NCI-H1436 treated with DMSO at 0.1 percent for 48 hours (cell line): ENCODE measurements around the gene HSPA12B.

Source experiments
- DNase-seq: peaks from one replicate; lab custom pipeline; 2025; lab: John Stamatoyannopoulos, UW

The HSPA12B gene

GRCh38 chr20:3729811-3730540, 2.5 kb upstream of the HSPA12B start:
- DNase-seq: no peak

GRCh38 chr20:3730803-3731672, 1.4 kb upstream of the HSPA12B start:
- DNase-seq: no peak

- no peak for DNase-seq
Observed at GRCh38 chr20:3731944-3732326, 550 bp upstream of the HSPA12B start.

DNA sequence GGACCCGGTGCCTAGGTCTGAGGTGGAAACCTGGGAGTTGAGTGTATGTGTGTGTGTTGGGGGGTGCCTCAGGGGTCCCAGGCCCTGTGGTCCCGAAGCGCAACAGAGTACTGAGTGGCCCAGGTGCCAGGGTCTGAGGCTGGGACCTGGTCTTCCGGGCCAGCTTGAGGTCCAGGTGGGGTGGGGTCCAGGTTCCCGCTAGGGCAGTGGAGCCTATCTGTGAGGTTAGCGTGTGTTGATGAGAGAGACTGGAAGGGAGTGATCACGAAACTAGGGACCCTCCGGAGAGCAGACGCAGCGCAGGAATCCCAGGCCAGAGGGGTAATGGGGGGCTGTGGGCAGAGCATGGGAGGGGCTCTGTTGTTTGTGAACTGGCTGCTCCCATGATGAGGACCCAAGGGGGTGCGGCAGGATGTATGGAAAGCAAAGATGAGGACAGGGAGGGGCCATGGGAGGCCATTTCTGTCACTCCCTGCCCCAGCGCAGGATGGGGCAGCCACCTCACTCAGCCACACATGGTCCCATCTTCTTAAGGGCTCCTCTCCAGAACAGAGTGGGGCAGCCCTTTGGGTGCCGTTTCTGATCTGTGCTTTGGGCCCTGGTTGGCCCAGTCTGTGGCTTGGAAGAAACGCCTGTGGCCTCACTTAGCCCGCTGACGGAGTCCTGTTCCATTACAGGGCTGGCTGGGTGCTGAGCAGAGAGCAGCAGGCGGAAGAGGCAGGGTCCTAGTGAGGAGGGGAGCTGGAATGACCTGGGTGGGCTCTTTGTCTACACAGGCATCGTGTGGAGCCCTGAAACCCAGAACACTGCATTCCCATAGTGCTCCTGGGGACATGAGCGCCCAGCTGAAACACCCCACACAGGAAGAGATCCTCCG, 872 bp downstream of the HSPA12B start:
- DNase-seq: no peak

DNA sequence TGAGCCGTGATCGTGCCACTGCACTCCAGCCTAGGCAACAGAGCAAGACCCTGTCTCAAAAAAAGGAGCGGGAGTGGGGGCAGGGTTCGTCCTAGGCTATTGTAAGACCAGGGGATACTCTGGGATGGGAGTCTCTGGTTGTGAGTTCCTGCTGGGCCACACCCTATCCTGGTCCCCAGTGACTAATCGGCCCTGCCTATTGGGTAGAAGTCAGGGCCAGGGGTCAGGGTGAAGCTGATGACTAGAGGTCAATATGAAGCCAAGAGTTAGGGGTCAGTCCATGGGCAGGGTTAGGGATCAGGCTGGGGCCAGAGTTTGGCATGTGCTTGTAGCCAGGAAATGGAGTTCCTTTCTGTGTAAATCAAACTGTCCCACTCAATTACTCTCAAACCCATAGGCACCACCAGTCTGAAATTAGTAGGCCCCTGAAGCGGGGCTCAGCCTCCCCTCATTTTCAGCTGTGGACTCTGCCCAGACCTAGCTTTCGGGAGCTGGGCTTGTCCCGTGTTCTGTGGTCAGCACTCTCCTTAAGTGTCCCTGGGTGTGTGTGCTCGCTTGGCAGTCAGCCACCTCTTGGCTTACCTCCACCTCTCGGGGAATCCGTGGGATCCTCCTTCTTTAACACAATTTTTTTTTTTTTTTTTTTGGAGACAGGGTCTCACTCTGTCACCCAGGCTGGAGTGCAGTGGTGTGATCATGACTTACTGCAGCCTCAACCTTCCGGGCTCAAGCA, 1.8 kb downstream of the HSPA12B start:
- DNase-seq: no peak

GRCh38 chr20:3735768-3736167, 3.3 kb downstream of the HSPA12B start:
- DNase-seq: no peak

GRCh38 chr20:3738111-3739053, 5.9 kb downstream of the HSPA12B start:
- no peak for DNase-seq

- no peak for DNase-seq
Observed at GRCh38 chr20:3739054-3739925, 6.8 kb downstream of the HSPA12B start.

- DNase-seq: no peak
Observed at GRCh38 chr20:3739926-3740451, 7.5 kb downstream of the HSPA12B start.

DNA sequence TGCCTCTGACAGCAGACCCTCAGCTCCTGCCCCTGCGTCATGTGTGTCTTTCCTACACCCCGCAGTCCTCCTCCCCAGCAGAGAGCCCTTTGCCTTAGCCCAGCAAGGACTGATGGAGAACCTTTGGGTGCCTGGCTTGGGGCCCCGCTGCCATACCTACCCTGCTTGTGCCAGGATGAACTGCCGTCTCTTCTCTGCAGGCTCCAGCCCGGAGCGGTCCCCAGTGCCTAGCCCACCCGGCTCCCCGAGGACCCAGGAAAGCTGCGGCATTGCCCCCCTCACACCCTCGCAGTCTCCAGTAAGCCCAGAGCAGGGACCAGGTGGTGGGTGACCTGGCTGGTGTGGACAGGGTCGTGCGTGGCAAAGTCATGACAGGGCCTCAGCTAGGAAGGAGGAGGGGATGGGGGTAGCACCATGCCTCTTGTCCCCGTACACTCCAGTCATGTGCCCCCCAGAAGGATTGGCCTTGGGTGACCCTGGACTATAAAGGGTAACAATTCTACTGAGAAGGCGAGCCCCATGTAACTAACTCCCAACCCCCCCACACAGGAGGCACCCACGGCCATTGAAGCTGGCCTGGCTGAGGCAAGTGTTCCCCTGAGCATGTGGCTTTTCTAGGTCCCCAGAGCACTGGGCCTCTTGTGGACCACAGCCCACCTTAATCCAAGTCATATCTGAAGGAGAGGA, 8.3 kb downstream of the HSPA12B start:
- no peak for DNase-seq

- DNase-seq: no peak
Observed at GRCh38 chr20:3741836-3742458, 9.5 kb downstream of the HSPA12B start.

- DNase-seq: no peak
Observed at GRCh38 chr20:3743251-3743650, 10.8 kb downstream of the HSPA12B start.

GRCh38 chr20:3744037-3744436, 11.6 kb downstream of the HSPA12B start:
- no peak for DNase-seq

DNA sequence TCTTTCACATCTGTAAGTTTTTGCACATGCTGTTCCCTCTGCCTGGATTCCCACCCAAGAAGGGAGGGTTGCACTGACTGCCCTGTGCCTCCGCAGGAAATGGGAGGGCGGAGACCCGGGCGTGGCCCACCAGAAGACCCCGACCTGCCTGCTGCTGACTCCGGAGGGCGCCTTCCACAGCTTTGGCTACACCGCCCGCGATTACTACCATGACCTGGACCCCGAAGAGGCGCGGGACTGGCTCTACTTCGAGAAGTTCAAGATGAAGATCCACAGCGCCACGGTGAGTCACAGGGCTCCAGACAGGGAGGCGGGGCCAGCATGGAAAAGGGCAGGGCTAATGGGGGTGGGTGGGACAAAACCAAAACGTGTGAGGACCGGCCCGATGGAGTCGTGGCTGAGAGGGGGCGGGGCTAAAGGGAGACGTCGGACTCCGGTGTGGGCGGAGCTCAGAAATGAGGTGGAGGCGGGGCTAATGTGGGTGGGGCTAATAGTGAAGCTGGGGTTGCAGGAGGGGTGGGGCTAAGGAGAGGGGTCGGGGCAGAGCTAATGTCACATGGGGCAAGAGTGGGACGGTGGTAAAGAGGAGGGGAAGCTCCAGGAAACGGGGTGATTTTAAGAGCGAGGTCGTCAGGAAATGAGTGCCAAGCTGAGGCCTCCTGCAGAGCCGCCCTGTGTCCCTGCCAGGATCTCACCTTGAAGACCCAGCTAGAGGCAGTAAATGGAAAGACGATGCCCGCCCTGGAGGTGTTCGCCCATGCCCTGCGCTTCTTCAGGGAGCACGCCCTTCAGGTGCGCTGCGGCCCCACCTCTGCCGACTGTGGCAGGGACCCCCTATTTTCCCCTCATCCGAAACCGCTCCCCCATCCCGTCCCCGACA, 12.6 kb downstream of the HSPA12B start:
- no peak for DNase-seq

GRCh38 chr20:3745686-3746173, 13.2 kb downstream of the HSPA12B start:
- DNase-seq: no peak

- DNase-seq: no peak
Observed at GRCh38 chr20:3747471-3747870, 15.0 kb downstream of the HSPA12B start.

- DNase-seq: no peak
Observed at GRCh38 chr20:3748073-3748472, 15.6 kb downstream of the HSPA12B start.
